Putamen (tissue), 1 donor: ENCODE results near the gene SHC1.

ENCODE experiments used
- DNase-seq: peaks from one replicate; pipeline ENCODE4 v3.0.0-alpha.2; 2016; ENCODE audit warnings: low spot score

The SHC1 gene

DNA sequence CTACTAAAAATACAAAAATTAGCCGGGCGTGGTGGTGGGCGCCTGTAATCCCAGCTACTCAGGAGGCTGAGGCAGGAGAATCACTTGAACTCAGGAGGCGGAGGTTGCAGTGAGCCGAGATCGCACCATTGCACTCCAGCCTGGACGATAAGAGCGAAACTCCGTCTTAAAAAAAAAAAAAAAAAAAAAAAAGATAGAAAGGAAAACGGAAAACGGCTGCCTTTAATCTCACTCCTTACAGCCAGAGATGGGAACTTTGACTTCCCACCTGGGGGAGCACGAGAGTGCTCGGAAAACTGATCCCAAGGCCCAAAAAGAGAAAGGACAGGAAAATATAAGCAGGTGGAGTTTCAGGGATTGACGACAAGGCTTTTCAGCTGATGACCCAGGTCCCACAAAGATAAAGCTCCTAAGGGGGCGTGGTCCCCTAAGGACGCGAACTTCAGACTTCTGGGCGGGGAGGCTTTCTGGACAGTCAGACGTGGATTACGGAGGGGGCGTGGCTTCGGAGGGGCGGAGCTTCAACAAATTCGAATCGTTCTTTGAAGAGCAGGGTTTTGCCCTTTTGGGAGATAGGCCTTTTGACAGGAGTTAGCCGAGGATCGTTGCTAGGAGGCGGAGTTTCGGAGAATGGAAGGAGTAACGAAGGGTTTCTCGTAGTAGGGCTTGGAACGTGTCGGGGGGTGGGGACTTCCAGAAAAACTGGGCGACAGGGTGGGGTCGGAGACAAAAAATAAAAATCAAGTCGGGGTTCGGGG, 3.0 kb upstream of the SHC1 start:
- DNase-seq = peak; percentile 86

DNA sequence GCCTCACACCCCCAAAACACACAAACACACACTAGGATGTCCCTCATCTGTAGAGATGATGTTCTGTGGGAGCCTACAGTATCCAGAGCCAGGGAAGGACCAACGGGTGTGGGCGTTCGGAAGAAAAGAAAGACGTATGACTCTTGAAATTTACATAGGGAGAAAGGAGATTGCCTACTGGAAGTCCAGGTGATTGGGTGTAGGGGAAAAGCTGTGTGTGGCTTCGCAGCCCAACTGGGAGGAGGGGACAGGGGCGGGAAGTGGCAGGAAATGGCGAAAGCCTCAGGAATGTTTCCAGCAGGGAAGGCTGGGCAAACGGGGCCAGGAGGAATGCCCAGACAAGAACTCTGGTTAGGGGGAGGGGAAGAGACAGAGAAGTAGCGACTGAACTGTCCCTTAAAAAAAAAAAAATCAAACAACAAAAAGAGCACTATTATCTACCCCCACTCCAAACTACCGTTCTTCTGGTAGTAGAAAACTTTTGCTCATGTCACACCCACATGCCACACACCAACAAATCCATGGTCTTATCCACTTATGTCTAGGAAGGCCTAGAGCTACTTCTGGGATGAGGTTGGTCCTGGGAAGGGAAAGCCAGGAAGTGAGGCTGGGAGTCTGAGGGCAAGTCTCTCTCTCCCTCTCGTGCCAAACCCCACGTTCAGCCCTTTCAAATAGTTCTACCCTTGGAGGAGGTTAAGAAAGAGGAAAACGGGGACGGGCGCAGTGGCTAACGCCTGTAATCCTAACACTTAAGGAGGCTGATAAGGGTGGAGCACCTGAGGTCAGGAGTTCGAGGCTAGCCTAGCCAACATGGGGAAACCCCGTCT, 2.2 kb upstream of the SHC1 start:
- DNase-seq = no peak

DNA sequence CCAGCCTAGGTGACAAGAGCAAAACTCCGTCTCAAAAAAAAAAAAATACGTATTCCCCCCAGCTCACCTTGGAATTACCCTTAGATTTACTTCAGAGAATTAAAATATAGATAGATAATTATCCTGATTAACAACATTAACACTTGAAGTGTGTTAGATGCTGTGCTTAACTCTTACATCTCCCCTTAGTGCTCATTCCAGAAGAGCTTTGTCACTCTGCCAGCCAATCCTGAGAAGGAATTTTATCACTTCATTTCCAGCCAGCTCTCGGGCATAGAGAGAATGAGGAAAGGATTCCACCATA, 1.6 kb upstream of the SHC1 start:
- no peak for DNase-seq

DNA sequence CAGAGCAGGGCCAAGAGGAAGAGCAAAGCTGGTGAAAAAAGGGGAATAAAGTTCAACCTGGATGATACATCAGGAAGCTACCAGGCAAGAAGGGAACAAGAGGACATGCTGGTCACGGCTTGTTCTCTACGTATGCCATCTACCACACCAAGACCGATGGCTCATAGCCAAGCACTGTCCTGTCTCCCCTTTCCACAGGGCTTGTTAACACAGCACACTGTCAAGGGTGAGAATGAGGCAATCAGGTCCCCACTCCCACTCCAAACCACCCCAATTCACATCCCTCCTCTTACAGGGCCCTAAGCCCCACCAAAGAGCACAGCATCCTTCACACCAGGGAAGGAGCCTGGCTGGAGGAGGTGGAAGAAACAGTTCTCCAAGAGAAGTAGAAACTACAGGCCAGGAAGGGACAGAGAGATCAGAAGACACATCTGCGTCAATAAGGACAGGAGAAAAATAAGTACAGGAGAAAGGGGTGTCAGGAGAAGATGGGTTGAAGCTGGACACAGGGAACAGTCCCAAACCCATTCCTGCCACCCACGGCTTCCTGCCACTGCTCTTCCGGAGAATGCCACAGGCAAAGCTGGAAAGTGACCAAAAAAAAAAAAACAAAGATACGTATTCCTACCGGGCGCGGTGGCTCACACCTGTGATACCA, 923 bp upstream of the SHC1 start:
- DNase-seq = no peak

DNA sequence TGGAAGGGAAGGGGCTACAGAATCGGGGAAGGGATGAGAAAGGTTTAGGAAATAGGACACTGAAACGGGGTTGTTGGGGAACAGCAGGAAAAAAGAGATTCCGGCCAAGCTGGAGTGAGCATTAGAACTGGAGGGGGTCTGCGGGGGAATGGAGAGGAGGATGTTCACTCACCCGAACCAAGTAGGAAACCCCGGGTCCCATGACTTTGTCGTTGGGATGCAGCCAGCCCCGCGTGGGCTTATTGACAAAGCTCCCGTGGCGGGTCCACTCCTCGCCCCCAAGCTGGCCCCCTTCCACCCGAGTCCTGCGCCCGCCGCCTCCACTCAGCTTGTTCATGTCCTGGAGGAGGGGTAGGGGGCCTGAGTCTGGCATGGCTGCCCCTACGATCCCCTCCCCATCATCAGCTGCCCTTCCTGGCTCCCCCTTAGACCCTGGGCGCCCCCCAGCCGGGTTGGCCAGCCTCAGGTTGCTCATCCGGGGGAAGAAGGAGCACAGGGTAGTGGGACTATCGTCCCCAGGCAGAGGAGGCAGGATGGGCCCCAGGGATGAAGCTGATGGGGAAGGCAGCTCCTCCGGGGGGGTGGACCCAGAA, 591 bp downstream of the SHC1 start:
- DNase-seq = no peak

DNA sequence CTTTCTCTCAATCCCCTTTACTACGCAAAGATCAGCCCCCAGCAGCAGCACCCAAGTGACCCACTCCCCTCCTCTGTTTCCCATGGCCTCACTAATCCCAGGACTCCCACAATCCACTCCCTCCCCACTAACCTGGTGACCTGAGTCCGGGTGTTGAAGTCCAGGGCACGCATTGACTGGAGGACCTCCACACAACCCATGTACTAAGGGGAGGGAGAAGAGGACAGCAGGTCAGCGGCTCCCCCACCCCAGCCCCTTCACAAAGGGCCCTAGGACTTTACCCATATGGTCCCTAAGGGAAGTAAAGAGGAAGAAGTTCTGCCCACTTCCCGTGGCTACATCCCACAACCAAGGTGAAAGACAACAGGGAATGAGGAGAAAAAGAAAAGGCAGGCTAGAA, 1.3 kb downstream of the SHC1 start:
- DNase-seq = no peak

DNA sequence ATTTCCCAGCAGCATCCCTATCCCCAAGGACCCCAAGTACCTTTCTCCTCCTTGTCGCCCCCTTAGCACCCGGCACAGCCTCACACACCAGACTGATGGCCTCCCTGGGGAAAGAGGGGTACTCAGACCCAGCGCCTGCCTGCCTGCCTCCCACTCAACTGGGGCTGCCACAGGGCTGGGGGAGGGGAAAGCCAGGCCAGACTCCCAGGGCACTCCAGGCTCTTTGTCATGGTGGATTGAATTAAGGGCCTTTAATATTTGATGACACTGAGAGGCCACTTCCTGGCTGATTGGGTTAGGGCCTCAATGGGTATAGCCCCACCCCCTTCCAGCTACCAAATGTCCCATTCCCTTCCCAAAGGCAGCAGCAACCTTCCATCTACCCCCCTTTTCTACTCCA, 1.8 kb downstream of the SHC1 start:
- no peak for DNase-seq

DNA sequence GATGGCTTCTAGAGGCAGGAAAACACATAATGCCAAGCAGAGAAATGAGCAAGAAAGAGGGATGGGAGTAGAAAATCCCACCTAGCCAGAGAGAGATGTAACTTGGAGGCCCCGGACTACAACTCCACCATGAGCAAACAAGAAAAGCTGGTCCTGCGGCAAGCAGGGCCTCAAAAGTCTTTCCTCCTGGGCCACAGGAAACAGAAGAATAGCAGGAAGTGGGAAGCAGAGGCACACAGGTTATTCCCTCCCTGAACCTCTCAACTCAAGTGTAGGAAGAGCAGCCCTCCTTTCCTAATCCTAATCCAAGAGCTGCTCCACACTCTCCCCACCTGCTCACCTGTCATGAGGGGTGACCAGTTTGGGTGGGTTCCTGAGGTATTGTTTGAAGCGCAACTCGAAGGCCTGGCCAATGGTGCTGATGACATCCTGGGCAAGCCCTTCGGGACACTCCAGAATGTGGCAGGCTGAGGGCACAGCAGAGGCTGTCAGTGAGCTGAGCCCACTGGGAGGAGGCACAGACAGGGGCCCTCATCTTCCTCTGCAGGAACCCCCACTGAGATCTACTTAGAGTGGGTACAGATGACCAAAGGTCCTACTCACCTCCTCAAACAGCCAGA, 3.1 kb downstream of the SHC1 start:
- DNase-seq = no peak

DNA sequence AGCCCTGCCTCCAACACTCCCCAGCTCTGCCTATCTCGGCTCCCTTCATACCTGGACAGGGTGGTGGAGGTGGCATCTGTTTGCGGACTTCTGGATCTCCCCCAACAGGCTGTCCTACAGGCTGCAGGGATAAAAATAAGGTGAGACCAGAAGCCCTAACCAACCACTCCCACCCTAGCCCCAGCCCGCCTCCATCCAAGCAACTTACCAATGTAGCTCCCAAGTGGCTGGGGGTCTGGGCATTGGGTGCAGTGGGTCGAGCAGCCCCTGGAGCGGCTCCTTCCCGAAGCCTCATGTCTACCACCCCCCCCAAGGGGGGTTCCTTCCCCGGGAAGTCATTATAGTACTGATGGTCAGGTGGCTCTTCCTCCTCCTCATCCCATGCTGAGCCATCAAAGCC, 4.4 kb downstream of the SHC1 start:
- DNase-seq = no peak

DNA sequence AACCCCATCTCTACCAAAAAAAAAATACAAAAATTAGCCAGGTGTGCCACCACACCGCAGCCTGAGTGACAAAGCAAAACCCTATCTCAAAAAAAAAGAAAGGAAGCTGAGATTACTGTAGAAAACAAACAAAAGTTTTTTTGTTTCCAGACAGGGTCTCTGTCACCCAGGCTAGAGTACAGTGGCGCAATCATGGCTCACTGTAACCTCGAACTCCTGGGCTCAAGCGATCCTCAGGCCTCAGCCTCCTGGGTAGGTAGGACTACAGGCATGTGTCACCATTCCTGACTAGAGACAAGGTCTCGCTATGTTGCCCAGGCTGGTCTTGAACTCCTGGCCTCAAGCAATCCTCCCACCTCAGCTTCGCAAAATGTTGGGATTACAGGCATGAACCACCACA, 6.2 kb downstream of the SHC1 start:
- no peak for DNase-seq

DNA sequence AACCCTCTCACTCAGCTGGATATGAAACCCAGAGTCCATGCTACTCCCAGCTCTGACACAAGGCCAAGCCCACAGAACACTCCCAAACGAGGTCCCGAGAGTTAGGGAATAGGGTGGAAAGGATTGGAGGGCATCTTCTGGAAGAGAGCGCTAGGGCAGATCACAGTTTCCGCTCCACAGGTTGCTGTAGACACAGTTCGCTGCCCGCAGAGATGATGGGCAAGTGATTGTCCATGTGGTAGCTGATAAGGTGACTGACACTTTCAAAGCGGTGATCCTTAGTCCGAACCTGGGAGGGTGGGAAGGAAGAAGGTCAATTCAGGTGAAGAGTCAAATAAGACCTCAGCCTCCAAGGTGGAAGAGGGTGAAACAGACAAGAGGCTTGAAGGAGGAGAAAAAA, 6.9 kb downstream of the SHC1 start:
- no peak for DNase-seq

DNA sequence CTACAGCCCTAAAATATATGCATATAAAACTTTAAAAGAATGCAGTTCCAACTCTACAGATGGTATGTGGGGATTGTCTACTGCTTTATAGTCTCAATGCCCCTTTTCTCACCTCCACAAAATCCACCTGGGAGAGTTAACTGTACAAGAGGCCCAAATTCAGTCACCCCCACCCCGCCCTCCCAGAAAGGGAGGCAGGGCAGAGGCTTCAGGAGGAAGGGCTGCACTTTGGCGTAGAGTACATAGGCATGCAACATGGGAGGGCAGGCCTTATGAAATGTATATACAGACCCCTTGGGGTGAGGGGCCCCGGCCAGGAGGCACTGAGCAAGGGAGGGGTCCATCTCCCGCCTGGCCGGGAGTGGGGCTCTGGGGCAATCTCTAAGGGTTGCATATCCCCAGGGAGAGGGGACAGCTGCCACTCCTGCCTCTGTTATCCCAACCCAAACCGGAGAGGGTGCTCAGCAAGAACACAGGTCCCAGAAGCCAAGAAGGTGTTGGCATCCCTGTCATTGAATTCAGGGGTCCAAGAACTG, 7.7 kb downstream of the SHC1 start:
- DNase-seq = no peak

DNA sequence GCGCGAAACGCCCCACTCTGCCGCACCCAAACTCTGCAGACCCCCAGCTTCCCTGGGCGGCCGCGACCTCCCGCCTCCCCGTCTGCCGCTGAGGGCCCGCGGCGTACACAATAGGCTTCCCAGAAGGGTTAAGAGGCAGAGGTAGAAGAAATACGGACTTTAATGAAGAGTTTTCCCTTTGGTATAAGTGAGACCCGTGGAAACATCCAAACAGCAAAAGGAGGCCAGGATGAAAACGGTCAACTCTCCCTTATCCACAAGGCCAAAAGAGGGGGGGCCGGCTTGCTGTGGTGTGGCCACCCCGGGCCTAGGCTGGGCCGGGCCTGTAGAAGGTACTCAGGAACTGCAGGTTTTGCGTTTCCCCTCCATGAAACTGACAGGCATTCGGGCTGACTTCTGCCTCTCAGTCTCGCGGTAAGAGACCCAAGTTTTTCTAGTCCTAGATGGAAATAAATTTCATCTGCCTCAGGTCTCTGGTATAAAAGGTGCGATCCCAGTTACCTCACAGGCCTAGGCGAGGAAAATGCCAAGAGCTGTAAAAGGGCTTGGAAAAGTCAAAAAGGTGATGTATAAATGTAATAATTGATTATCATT, 8.3 kb downstream of the SHC1 start:
- DNase-seq = no peak

DNA sequence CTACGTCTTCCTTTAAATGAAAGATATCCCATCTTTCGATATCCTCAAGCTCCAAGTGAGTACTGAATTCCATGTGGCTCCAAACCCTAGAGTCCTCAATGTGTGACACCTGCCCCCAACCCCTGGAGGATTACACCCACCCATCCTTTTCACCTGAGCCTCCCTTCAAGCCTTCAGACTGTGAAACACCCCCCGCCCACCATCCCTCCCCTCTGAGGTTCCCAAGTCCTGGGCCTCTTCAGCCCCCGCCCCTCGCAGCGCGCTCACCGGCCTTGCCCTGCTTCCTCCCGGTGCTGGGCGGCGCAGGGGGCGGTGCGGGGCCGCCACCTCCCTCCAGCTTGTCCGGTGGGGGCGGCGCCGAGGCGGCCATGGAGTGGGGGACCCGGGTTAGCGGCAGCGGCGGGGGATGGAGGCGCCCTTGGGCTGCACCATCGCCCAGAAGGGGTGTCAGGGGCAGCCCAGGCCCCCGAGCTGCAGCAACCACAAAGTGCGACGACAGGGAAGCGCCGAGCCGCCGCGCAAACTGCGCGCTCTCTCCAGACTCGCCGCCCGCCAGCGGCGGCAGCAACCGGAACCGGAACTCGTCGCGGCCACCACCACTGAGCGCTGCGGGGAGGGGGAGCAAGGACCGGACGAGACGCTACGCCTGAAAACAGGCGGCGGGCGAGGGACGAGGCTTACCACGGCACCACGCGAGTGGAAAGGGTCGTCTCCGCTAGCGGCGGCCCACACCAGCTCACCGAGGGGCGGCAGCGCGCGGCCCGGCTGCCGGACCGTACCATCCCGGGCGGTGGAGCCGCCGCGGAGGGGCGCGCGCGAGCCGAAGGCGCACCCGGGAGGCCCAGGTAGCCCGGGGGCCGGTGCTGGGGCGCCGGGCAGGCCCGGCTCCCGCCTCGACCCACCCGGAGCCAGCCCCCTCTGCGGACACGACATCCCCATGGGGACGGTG, 9.1 kb downstream of the SHC1 start, which contains the start of gene PYGO2:
PYGO2 (minus strand) TSS at position 576 of the 949 bp plus-strand sequence; CDS start at position 370, 206 bp downstream.
- DNase-seq = peak; percentile 71

DNA sequence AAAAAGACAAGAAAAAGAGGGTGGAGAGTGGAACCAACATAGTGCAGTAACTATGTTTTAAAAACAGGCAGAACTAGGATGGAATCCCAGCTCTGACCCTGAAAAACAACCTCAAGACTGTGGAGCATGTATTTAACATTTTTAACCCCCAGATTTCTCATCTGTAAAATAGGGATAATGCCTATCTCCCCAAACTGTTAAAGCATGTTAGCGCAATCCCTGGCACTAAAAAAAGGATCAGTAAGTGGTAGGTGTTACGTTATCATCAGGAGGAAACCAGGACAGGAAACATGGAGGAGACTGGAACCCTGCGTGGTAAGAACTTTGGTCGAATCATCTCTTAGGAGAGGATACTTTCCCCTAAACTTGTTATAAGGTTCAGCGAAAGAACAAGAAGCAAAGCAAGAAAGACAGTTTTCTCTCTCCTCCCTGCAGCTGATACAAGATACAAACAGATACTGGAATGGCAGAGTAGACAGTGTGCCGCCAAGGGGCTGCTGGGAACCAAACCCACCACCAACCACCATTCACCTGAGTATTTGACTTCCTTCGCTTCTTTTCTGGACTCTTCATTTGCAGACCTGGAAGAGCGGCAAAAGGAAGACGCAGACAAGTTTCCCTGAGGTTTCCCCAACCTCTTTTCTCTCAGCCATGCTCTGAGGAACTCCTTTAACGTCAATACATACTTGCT, 10.0 kb downstream of the SHC1 start:
- no peak for DNase-seq

DNA sequence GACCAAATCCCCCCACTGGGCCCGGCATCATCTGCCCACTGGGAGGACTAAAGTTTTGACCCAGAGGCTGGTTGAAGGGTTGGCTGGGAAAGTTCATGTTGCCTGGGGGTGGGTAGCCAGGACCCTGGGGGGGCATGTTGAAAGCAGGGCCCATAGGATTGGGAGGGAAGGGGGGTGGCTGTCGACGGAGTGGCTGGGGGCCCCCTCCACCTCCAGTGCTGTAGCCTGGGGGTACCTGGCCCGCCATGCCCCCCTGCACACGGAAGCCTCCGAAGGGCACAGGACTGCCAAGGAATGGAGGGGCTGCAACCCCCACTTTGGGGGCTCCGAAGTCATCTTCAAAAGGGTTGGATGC, 11.1 kb downstream of the SHC1 start:
- DNase-seq = no peak

DNA sequence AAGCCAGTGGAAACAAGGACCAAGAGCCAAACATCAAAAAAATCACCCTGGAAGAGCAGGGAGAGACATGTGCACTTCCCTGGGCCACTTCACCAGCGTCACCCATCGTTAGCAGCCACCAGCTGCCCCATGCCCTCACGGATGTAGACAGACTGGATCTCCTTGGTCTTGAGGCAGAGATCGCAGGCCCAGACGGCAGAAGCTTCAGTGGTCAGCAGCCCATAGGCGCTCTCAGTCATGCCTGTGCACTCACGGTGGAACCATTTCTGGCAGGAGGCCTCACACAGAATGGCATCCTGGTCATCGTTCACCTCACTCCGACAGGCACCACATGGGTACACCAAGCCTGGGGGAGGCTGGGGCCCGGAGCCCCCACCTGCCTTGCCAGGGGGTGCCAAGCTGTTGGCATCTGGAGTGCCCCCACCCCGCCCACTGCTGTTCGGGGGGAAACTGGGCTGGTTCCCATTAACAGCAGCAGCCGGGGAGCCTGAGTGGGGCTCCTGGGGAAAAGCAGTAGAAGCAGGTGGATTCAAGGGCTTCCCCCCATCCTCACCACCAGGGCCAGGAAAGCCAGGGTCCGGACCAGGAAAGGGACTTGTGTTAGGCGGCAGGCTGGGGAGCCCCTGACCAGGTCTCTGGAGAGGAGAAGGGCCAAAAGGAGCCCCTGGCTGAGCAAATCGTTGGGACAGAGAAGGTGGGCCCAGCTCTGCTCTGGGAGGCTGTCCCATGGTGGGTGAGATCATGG, 11.7 kb downstream of the SHC1 start:
- DNase-seq = no peak

DNA sequence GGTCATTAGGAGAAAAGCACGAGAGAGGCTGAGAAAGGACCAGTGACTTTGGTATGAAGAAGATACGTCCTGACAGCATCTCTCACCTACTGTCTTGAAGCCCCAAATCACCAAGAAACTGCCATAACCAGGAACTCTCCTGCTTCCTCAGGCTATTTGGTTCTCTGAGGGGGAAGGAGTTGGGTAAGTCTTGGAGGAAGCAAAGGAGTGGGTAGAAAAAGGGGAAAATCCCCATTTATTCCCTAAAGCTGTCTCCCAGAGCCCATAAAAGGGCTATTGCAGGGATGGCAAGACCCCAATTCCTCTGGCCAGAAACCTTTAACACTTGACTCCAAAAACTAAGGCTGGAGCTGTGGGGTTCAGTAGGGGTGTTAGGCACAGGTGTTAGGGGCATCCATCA, 12.5 kb downstream of the SHC1 start:
- no peak for DNase-seq

DNA sequence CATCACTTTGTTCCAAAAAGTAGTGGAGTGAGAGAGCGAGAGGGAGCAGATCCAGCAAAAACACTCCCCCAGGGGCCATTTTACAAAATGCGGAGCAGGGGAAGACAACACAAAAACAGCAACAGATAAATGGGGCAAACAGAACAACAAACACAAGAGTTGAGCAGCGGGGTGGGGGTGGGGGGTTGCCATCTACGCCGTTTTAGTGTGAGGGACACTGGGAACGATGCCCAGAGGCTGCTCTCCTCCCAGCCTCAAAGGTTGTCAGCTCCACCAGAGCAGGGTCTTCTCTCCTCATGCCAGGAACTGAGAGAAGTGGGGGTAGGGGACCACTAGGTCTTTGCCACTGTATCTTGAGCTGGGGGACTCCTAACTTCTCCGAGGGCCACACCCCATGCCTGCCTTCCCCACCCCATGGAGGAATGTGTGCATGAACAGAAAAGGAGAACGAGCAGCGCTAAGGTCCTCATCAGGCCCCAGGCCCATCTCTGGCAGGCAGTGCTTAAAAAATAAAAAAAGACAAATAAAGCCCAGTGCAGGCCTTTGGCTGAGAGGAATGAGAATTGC, 13.4 kb downstream of the SHC1 start:
- no peak for DNase-seq
